HCT116 (cell line): ENCODE results near the gene PLCXD1. TPM values are rescaled to one million over a fixed set of nuclear protein-coding genes. Genes with fewer than 3 reads are reported as not detected.

Experiments used
- ATAC-seq: fragments of 200-7000 bp; cut with Tn5 transposase; 2 replicates; pipeline ENCODE4 v1.9.1; 2020; ENCODE audit warnings: mild to moderate bottlenecking, moderate library complexity
- BruUV-seq: library from RNA; stranded (reverse); fragments of 400-500 nt; replicated peaks from 2 replicates; lab custom pipeline; 2021; lab: Mats Ljungman, UMichigan
- CTCF ChIA-PET: fragments of 300-600 bp; sonication (Branson Sonifier 250); formaldehyde crosslinking; loops from one replicate; lab custom pipeline; 2021; ENCODE audit warnings: antibody characterized with exemption; lab: Charles Lee
- POLR2A ChIA-PET: fragments of 300-600, 350-600 bp; sonication (Branson Sonifier 250); formaldehyde crosslinking; loops from one replicate; lab custom pipeline; 2021; ENCODE audit warnings: antibody characterized with exemption; lab: Charles Lee
- RAD21 ChIA-PET, 2 experiments: fragments of 300-600 bp; sonication (Branson Sonifier 250); formaldehyde crosslinking; loops; one replicate each; lab custom pipeline; 2023; ENCODE audit warnings: low total read pairs in 2 of 2; ENCODE audit not compliant: uncharacterized antibody in 2 of 2, unreplicated experiment in 2 of 2, low non-redundant PET in 1 of 2; lab: Charles Lee
- DNase-seq: peaks from one replicate; pipeline ENCODE4 v3.0.0-alpha.2; 2010; ENCODE audit warnings: low read depth, low spot score
- H2AFZ ChIP-seq: fragments of 200-600 bp; shearing (Covaris generic), sonication (generic); 2 replicates; pipeline ENCODE4 v1.6.1; 2017; ENCODE audit warnings: low read depth, mixed run types, mixed read lengths, antibody characterized with exemption, low read length; ENCODE audit not compliant: poor library complexity, severe bottlenecking
- H3K27ac ChIP-seq: 2 replicates; pipeline ENCODE4 v1.5.1; 2012; ENCODE audit warnings: low read depth, low read length
- H3K27me3 ChIP-seq: fragments of 200-600 bp; sonication (generic); 2 replicates; pipeline ENCODE4 v1.6.1; 2016; ENCODE audit warnings: mixed run types, low read length, mixed read lengths; ENCODE audit not compliant: insufficient read depth
- H3K36me3 ChIP-seq, 2 experiments: fragments of 200-500 bp in 1 of 2; fragments of 200-600 bp in 1 of 2; sonication (Bioruptor generic) in 1 of 2; sonication (generic) in 1 of 2; 2 replicates each; pipeline versions ENCODE4 v1.5.1 to v1.6.1; 2014 to 2016; ENCODE audit warnings: low read length in 2 of 2, inconsistent platforms in 1 of 2, mixed read lengths in 1 of 2, mixed run types in 1 of 2; ENCODE audit not compliant: insufficient read depth in 2 of 2, control insufficient read depth in 1 of 2
- H3K4me1 ChIP-seq, 2 experiments: fragments of 200-600 bp in 1 of 2; sonication (generic) in 1 of 2; 2 replicates each; pipeline versions ENCODE4 v1.5.1 to v1.6.1; 2012 to 2017; ENCODE audit warnings: low read length in 2 of 2, inconsistent platforms in 1 of 2, mild to moderate bottlenecking in 1 of 2, mixed read lengths in 1 of 2, mixed run types in 1 of 2, moderate library complexity in 1 of 2; ENCODE audit not compliant: insufficient read depth in 2 of 2, control insufficient read depth in 1 of 2
- H3K4me2 ChIP-seq: fragments of 200-600 bp; sonication (generic); 2 replicates; pipeline ENCODE4 v1.6.1; 2017; ENCODE audit warnings: mixed run types, low read length, mixed read lengths
- H3K4me3 ChIP-seq, 2 experiments: fragments of 200-600 bp in 1 of 2; sonication (generic) in 1 of 2; replicated peaks in 1 of 2; 2 replicates each; pipeline ENCODE4 v1.5.1; 2011 to 2016; ENCODE audit warnings: low read length in 2 of 2, control low read depth in 1 of 2, low read depth in 1 of 2, mild to moderate bottlenecking in 1 of 2, mixed read lengths in 1 of 2, mixed run types in 1 of 2
- H3K79me2 ChIP-seq: fragments of 200-600 bp; sonication (generic); 2 replicates; pipeline ENCODE4 v1.6.1; 2017; ENCODE audit warnings: mild to moderate bottlenecking, mixed run types, low read length, moderate library complexity, mixed read lengths; ENCODE audit not compliant: insufficient read depth
- H3K9ac ChIP-seq: fragments of 200-600 bp; sonication (generic); 2 replicates; pipeline ENCODE4 v1.6.1; 2016; ENCODE audit warnings: low read length, mixed read lengths
- H3K9me2 ChIP-seq: fragments of 200-600 bp; sonication (generic), shearing (Covaris generic); 2 replicates; pipeline ENCODE4 v1.6.1; 2017; ENCODE audit warnings: mixed run types, mild to moderate bottlenecking, moderate library complexity; ENCODE audit not compliant: insufficient read depth
- H3K9me3 ChIP-seq, 2 experiments: fragments of 200-500 bp in 1 of 2; fragments of 200-600 bp in 1 of 2; sonication (Bioruptor generic) in 1 of 2; sonication (generic) in 1 of 2; 2 replicates each; pipeline ENCODE4 v1.6.1; 2014 to 2017; ENCODE audit warnings: low read length in 2 of 2, mixed read lengths in 2 of 2, inconsistent platforms in 1 of 2, low read depth in 1 of 2, mild to moderate bottlenecking in 1 of 2, mixed run types in 1 of 2, moderate library complexity in 1 of 2; ENCODE audit not compliant: control insufficient read depth in 1 of 2, insufficient read depth in 1 of 2
- H4K20me1 ChIP-seq: fragments of 200-600 bp; sonication (generic), shearing (Covaris generic); 2 replicates; pipeline ENCODE4 v1.6.1; 2017; ENCODE audit warnings: mixed run types, mild to moderate bottlenecking, moderate library complexity; ENCODE audit not compliant: insufficient read depth
- CBX3 ChIP-seq: IDR thresholded peaks from 2 replicates; pipeline ENCODE4 v1.6.1; 2012; ENCODE audit warnings: low read depth
- ELF1 ChIP-seq: IDR thresholded peaks from 2 replicates; pipeline ENCODE4 v1.6.1; 2012; ENCODE audit warnings: low read depth, borderline replicate concordance
- EZH2 ChIP-seq: fragments of 200-600 bp; sonication (generic); IDR thresholded peaks from 2 replicates; pipeline ENCODE4 v1.6.1; 2017; ENCODE audit warnings: antibody characterized with exemption, mixed run types
- EZH2phosphoT487 ChIP-seq: fragments of 200-600 bp; IDR thresholded peaks from 2 replicates; pipeline ENCODE4 v1.6.1; 2018; ENCODE audit warnings: antibody characterized with exemption, borderline replicate concordance
- JUND ChIP-seq: IDR thresholded peaks from 2 replicates; pipeline ENCODE4 v1.6.1; 2012
- POLR2A ChIP-seq: IDR thresholded peaks from 2 replicates; pipeline ENCODE4 v1.7.0; 2011; ENCODE audit warnings: borderline replicate concordance; ENCODE audit not compliant: insufficient read depth, insufficient read length; ENCODE audit errors: extremely low read depth
- POLR2AphosphoS5 ChIP-seq: IDR thresholded peaks from 2 replicates; pipeline ENCODE4 v1.6.1; 2011; ENCODE audit warnings: mild to moderate bottlenecking, low read depth, low read length, moderate library complexity
- REST ChIP-seq: IDR thresholded peaks from 2 replicates; pipeline ENCODE4 v1.6.1; 2012; ENCODE audit warnings: low read depth
- SIN3A ChIP-seq: IDR thresholded peaks from 2 replicates; pipeline ENCODE4 v1.6.1; 2012; ENCODE audit warnings: low read depth
- SRF ChIP-seq: IDR thresholded peaks from 2 replicates; pipeline ENCODE4 v1.6.1; 2012; ENCODE audit warnings: low read depth
- TCF7L2 ChIP-seq: IDR thresholded peaks from 2 replicates; pipeline ENCODE4 v1.7.0; 2011; ENCODE audit warnings: borderline replicate concordance, inconsistent platforms; ENCODE audit not compliant: insufficient read depth, insufficient read length; ENCODE audit errors: extremely low read depth
- intact Hi-C: fragments of 100-400 bp; cut with micrococcal nuclease; formaldehyde crosslinking; loops from 2 replicates; pipeline ENCODE4 v1.10.0; 2022
- total RNA-seq: library from RNA; stranded (reverse); gene quantifications from one replicate; pipeline ENCODE4 v1.2.1, GENCODE V29; 2021; ENCODE audit not compliant: unreplicated experiment
- TF ChIP-seq, protein P1 (sequence below), 3 experiments: fragments of 200-600 bp in 1 of 3; sonication (generic) in 1 of 3; IDR thresholded peaks in 2 of 3; conservative IDR thresholded peaks in 1 of 3; 2 replicates each; pipeline ENCODE4 v1.5.1; 2012 to 2017; ENCODE audit warnings: low read depth in 2 of 3, low read length in 2 of 3, antibody characterized with exemption in 1 of 3, borderline replicate concordance in 1 of 3, control low read depth in 1 of 3, mild to moderate bottlenecking in 1 of 3, mixed read lengths in 1 of 3, mixed run types in 1 of 3, moderate library complexity in 1 of 3; ENCODE audit not compliant: insufficient read depth in 1 of 3
- TF ChIP-seq, protein P2 (sequence below): IDR thresholded peaks from 2 replicates; pipeline ENCODE4 v1.6.1; 2012
- TF ChIP-seq, protein P3 (sequence below): IDR thresholded peaks from 2 replicates; pipeline ENCODE4 v1.6.1; 2011; ENCODE audit warnings: mild to moderate bottlenecking, low read length, moderate library complexity; ENCODE audit not compliant: insufficient replicate concordance; ENCODE audit errors: extremely low read depth
- TF ChIP-seq, protein P4 (sequence below): IDR thresholded peaks from 2 replicates; pipeline ENCODE4 v1.6.1; 2012

Gene PLCXD1
- total RNA-seq, 1 experiment from 2014 or later: 26.3 TPM

GRCh38 chrX:291411-291901 is 10.3 kb downstream of the PLCXD1 start:
- Histone ChIP-seq H3K27me3 (no peaks in the 10 kb centered on the region), H3K9me3 (no peaks in the 10 kb centered on the region), H2AFZ (no peak overlapping the region), H3K9me2 (no peaks in the 10 kb centered on the region), H3K4me1 (no peaks in the 10 kb centered on the region), H3K9ac (no peak overlapping the region), H3K36me3 (peaks cover 0 to 5% of the 10 kb centered on the region in 2 experiments; a peak in 2 of 4 replicates), H3K27ac (no peak overlapping the region), H4K20me1 (no peaks in the 10 kb centered on the region), H3K4me2 (no peak overlapping the region), H3K4me3 (no peak overlapping the region), H3K79me2 (no peaks in the 10 kb centered on the region)
- intact Hi-C loops: no loop called here
- RAD21 ChIA-PET: no interaction called here
- CTCF ChIA-PET: no interaction called here
- no TSS peak for BruUV-seq
- ATAC-seq: no peak
- DNase-seq: no peak
- TF ChIP-seq CBX3: no peak
- TF ChIP-seq EZH2: no peak
- TF ChIP-seq, protein P1, sequence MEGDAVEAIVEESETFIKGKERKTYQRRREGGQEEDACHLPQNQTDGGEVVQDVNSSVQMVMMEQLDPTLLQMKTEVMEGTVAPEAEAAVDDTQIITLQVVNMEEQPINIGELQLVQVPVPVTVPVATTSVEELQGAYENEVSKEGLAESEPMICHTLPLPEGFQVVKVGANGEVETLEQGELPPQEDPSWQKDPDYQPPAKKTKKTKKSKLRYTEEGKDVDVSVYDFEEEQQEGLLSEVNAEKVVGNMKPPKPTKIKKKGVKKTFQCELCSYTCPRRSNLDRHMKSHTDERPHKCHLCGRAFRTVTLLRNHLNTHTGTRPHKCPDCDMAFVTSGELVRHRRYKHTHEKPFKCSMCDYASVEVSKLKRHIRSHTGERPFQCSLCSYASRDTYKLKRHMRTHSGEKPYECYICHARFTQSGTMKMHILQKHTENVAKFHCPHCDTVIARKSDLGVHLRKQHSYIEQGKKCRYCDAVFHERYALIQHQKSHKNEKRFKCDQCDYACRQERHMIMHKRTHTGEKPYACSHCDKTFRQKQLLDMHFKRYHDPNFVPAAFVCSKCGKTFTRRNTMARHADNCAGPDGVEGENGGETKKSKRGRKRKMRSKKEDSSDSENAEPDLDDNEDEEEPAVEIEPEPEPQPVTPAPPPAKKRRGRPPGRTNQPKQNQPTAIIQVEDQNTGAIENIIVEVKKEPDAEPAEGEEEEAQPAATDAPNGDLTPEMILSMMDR (IDR thresholded peaks at IDR 0.05 in 2 of 3, conservative IDR thresholded peaks at IDR 0.05 in 1 of 3; ENCODE audit: borderline replicate concordance in 1 of 3, insufficient read depth in 1 of 3, low read depth in 2 of 3, low read length in 2 of 3): no peak
- TF ChIP-seq POLR2AphosphoS5: no peak
- no peak for TF ChIP-seq ELF1
- TF ChIP-seq SRF: no peak
- TF ChIP-seq EZH2phosphoT487: no peak
- no peak for TF ChIP-seq JUND
- TF ChIP-seq, protein P2, sequence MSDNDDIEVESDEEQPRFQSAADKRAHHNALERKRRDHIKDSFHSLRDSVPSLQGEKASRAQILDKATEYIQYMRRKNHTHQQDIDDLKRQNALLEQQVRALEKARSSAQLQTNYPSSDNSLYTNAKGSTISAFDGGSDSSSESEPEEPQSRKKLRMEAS: no peak
- TF ChIP-seq, protein P3, sequence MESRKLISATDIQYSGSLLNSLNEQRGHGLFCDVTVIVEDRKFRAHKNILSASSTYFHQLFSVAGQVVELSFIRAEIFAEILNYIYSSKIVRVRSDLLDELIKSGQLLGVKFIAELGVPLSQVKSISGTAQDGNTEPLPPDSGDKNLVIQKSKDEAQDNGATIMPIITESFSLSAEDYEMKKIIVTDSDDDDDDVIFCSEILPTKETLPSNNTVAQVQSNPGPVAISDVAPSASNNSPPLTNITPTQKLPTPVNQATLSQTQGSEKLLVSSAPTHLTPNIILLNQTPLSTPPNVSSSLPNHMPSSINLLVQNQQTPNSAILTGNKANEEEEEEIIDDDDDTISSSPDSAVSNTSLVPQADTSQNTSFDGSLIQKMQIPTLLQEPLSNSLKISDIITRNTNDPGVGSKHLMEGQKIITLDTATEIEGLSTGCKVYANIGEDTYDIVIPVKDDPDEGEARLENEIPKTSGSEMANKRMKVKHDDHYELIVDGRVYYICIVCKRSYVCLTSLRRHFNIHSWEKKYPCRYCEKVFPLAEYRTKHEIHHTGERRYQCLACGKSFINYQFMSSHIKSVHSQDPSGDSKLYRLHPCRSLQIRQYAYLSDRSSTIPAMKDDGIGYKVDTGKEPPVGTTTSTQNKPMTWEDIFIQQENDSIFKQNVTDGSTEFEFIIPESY: no peak
- TF ChIP-seq TCF7L2: no peak
- TF ChIP-seq POLR2A: no peak
- TF ChIP-seq, protein P4, sequence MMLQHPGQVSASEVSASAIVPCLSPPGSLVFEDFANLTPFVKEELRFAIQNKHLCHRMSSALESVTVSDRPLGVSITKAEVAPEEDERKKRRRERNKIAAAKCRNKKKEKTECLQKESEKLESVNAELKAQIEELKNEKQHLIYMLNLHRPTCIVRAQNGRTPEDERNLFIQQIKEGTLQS: no peak
- TF ChIP-seq SIN3A: no peak
- TF ChIP-seq REST: no peak
- POLR2A ChIA-PET: no interaction called here
